Gastrocnemius medialis (tissue), 4 donors: ENCODE results near the gene JUP.

Experiments used
- POLR2A ChIP-seq, 2 donors: fragments of 450-650 bp; IDR thresholded peaks; one replicate each; pipeline ENCODE4 v1.6.1; 2017; ENCODE audit warnings: antibody characterized with exemption in 2 of 2, mild to moderate bottlenecking in 2 of 2, moderate library complexity in 2 of 2
- TF ChIP-seq, protein P1 (sequence below), 5 experiments: fragments of 450-650 bp in 3 of 5; fragments of 200-600 bp in 2 of 5; sonication (generic) in 2 of 5; IDR thresholded peaks in 4 of 5; conservative IDR thresholded peaks in 1 of 5; 1 replicate in 4 of 5; 2 replicates in 1 of 5; pipeline ENCODE4 v1.5.1; 2016 to 2019; ENCODE audit warnings: antibody characterized with exemption in 5 of 5, mild to moderate bottlenecking in 3 of 5, moderate library complexity in 3 of 5

DNA sequence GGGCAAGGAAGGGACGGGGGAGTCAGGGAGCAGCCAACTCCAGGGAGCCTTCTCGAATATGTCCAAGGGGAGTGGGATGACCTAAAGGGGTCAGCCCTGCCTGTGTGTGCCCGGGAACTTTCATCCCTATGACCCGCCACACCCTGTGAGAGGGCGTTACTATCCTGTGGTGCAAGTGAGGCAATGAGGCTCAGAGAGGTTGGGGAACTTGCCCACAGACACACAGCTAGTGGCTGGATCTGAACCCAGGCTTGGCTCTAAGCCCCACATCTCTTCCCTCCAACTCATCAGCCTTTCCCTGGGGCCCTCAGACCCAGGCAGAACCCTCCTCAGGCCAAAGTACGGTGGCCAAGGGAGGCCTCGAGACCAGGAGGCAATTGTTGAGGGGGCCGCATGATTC is 23.2 kb downstream of the JUP start:
- TF ChIP-seq, protein P1, sequence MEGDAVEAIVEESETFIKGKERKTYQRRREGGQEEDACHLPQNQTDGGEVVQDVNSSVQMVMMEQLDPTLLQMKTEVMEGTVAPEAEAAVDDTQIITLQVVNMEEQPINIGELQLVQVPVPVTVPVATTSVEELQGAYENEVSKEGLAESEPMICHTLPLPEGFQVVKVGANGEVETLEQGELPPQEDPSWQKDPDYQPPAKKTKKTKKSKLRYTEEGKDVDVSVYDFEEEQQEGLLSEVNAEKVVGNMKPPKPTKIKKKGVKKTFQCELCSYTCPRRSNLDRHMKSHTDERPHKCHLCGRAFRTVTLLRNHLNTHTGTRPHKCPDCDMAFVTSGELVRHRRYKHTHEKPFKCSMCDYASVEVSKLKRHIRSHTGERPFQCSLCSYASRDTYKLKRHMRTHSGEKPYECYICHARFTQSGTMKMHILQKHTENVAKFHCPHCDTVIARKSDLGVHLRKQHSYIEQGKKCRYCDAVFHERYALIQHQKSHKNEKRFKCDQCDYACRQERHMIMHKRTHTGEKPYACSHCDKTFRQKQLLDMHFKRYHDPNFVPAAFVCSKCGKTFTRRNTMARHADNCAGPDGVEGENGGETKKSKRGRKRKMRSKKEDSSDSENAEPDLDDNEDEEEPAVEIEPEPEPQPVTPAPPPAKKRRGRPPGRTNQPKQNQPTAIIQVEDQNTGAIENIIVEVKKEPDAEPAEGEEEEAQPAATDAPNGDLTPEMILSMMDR (IDR thresholded peaks at IDR 0.05 in 4 of 5, conservative IDR thresholded peaks at IDR 0.05 in 1 of 5) = no peak
- TF ChIP-seq POLR2A (IDR thresholded peaks at IDR 0.05) = no peak
